GM12878 (cell line): ENCODE data around the gene AEBP1. TPM values are rescaled to one million over a fixed set of nuclear protein-coding genes. Genes with fewer than 3 reads are reported as not detected.

Experiments used
- ATAC-seq: fragments of 200-7000 bp; cut with Tn5 transposase; 3 replicates; pipeline ENCODE4 v1.9.1; 2020; ENCODE audit warnings: mild to moderate bottlenecking, moderate library complexity
- BruUV-seq: library from RNA; stranded (reverse); fragments of 400-500 nt; replicated peaks from 2 replicates; lab custom pipeline; 2021; lab: Mats Ljungman, UMichigan
- CTCF ChIA-PET: fragments of 300-600 bp; sonication (Branson Sonifier 250); formaldehyde crosslinking; extraction: SDS; loops from one replicate; lab custom pipeline; 2021; ENCODE audit warnings: inconsistent platforms; lab: Yijun Ruan, JAX
- POLR2A ChIA-PET: fragments of 350-600 bp; formaldehyde crosslinking; extraction: SDS; loops from one replicate; lab custom pipeline; 2021; ENCODE audit warnings: inconsistent platforms; lab: Charles Lee
- RAD21 ChIA-PET: fragments of 300-600 bp; sonication (Branson Sonifier 250); formaldehyde crosslinking; loops from one replicate; lab custom pipeline; 2023; ENCODE audit warnings: antibody characterized with exemption; ENCODE audit not compliant: unreplicated experiment; lab: Charles Lee
- SMC1A ChIA-PET: fragments of 300-600 bp; sonication (Branson Sonifier 250); formaldehyde crosslinking; loops from one replicate; lab custom pipeline; 2023; ENCODE audit not compliant: unreplicated experiment, uncharacterized antibody; lab: Charles Lee
- DNase-seq: peaks from one replicate; pipeline ENCODE4 v3.0.0-alpha.2; 2011; ENCODE audit warnings: low read depth, low spot score
- FAIRE-seq: peaks from 3 replicates; lab custom pipeline; 2011; peaks lifted over from hg19 to GRCh38; lab: Jason Lieb, UNC
- H2AFZ ChIP-seq: 2 replicates; pipeline ENCODE4 v1.6.0; 2011; ENCODE audit warnings: low read depth, low read length, control low read depth; ENCODE audit not compliant: control insufficient read depth
- H3K27ac ChIP-seq: 2 replicates; pipeline ENCODE4 v1.5.1; 2011; ENCODE audit warnings: control low read depth; ENCODE audit not compliant: control insufficient read depth, insufficient read depth
- H3K27me3 ChIP-seq, 2 experiments: replicated peaks in 1 of 2; 2 replicates each; pipeline versions ENCODE4 v1.6.0 to v1.6.1; 2011; ENCODE audit warnings: low read length in 1 of 2; ENCODE audit not compliant: control insufficient read depth in 2 of 2, insufficient read depth in 2 of 2
- H3K36me3 ChIP-seq, 2 experiments: 2 replicates each; pipeline ENCODE4 v1.5.1; 2011; ENCODE audit warnings: low read length in 1 of 2; ENCODE audit not compliant: control insufficient read depth in 2 of 2, insufficient read depth in 2 of 2
- H3K4me1 ChIP-seq: 2 replicates; pipeline ENCODE4 v1.6.1; 2011; ENCODE audit warnings: mild to moderate bottlenecking, low read length, moderate library complexity, mixed read lengths; ENCODE audit not compliant: control insufficient read depth, insufficient read depth
- H3K4me2 ChIP-seq: 2 replicates; pipeline ENCODE4 v1.6.0; 2011; ENCODE audit warnings: control low read depth; ENCODE audit not compliant: control insufficient read depth, insufficient read depth
- H3K4me3 ChIP-seq: fragments of 200-600 bp; sonication (generic); 2 replicates; pipeline ENCODE4 v1.5.1; 2016
- H3K79me2 ChIP-seq: 2 replicates; pipeline ENCODE4 v1.6.0; 2011; ENCODE audit warnings: low read length; ENCODE audit not compliant: control insufficient read depth, insufficient read depth
- H3K9ac ChIP-seq: 2 replicates; pipeline ENCODE4 v1.8.0; 2011; ENCODE audit warnings: low read length, control low read depth, mixed read lengths; ENCODE audit not compliant: control insufficient read depth, insufficient read depth
- H3K9me3 ChIP-seq: replicated peaks from 3 replicates; pipeline ENCODE4 v1.5.1; 2011; ENCODE audit warnings: mild to moderate bottlenecking, low read length; ENCODE audit not compliant: control insufficient read depth, insufficient read depth
- H4K20me1 ChIP-seq: 2 replicates; pipeline ENCODE4 v1.6.0; 2011; ENCODE audit not compliant: control insufficient read depth, insufficient read depth
- ASH2L ChIP-seq: fragments of 300-600, 200-600 bp; sonication (generic); IDR thresholded peaks from 2 replicates; pipeline ENCODE4 v1.6.1; 2017; ENCODE audit warnings: low read depth, mild to moderate bottlenecking, borderline replicate concordance
- FOXM1 ChIP-seq: IDR thresholded peaks from 2 replicates; pipeline ENCODE4 v1.6.1; 2012; ENCODE audit warnings: low read depth, mild to moderate bottlenecking, inconsistent platforms, low read length, moderate library complexity
- SREBF2 ChIP-seq: IDR thresholded peaks from 2 replicates; pipeline ENCODE4 v1.6.1; 2012; ENCODE audit warnings: mild to moderate bottlenecking, low read length
- STAT3 ChIP-seq: IDR thresholded peaks from 2 replicates; pipeline ENCODE4 v1.6.1; 2011; ENCODE audit warnings: low read depth, low read length, improper control_type of control experiment
- TARDBP ChIP-seq: IDR thresholded peaks from 2 replicates; pipeline ENCODE4 v1.6.1; 2016; ENCODE audit warnings: borderline replicate concordance
- TCF12 ChIP-seq: IDR thresholded peaks from 2 replicates; pipeline ENCODE4 v1.6.1; 2011; ENCODE audit warnings: low read depth, mild to moderate bottlenecking, low read length
- ZBTB4 ChIP-seq: fragments of 450-650 bp; formaldehyde crosslinking; IDR thresholded peaks from 2 replicates; pipeline ENCODE4 v1.4.0; 2022; ENCODE audit warnings: mild to moderate bottlenecking, moderate library complexity
- WGBS: methylation state at CpG from one replicate; pipeline ENCODE4 v1.1.6; 2016; ENCODE audit warnings: low lambda C conversion rate; ENCODE audit not compliant: insufficient replicate concordance, insufficient coverage; ENCODE audit errors: missing lambda C conversion rate; 5-methylcytosine and 5-hydroxymethylcytosine counted together
- in situ Hi-C: fragments of 300-500 bp; cut with MboI; formaldehyde crosslinking; loops from 9 replicates; pipeline ENCODE4 v1.14.3; 2018; ENCODE audit warnings: mixed read lengths
- intact Hi-C: fragments of 100-400 bp; cut with micrococcal nuclease; formaldehyde crosslinking; loops from one replicate; pipeline ENCODE4 v1.14.2; 2022; ENCODE audit not compliant: unreplicated experiment
- polyA plus RNA-seq, 11 experiments: library from polyadenylated mRNA; depleted of rRNA in 4 of 11; unstranded in 6 of 11; stranded (reverse) in 5 of 11; fragments of >200 nt; fragmentation: Nextera tagmentation in 4 of 11; fragmentation: Illumina TruSeq in 1 of 11; extraction: Ambion mirVana in 4 of 11; extraction: Trizol in 1 of 11; gene quantifications; 1 replicate in 1 of 11; 2 replicates in 10 of 11; pipeline versions ENCODE4 v1.2.1 to v1.2.3, GENCODE V29; 2011 to 2016; ENCODE audit warnings: inconsistent platforms in 2 of 11, missing spikeins in 2 of 11, low read depth in 1 of 11
- total RNA-seq, 4 experiments: library from RNA; depleted of rRNA in 3 of 4; stranded (reverse); fragments of >200 nt in 3 of 4; fragmentation: Illumina TruSeq in 1 of 4; extraction: Trizol in 1 of 4; gene quantifications; 2 replicates each; pipeline versions ENCODE4 v1.2.1 to v1.2.3, GENCODE V29; 2013 to 2021

Gene AEBP1
- total and polyA plus RNA-seq, 10 of the 15 experiments (the other 5 are each of a cell fraction or from before 2014, with no cell fraction given), result 0.06 to 0.23 (median 0.11) TPM; not detected in 5

GRCh38 chr7:44100458-44101302, 3.5 kb upstream of the AEBP1 start:
- Histone ChIP-seq H4K20me1 (no peaks in the 10 kb centered on the region), H3K27me3 (peaks cover 9 to 12% of the 10 kb centered on the region in 2 experiments), H2AFZ (peak overlapping the region; percentile 41), H3K9me3 (no peaks in the 10 kb centered on the region), H3K36me3 (no peaks in the 10 kb centered on the region), H3K27ac (no peak overlapping the region), H3K4me1 (peaks cover 14% of the 10 kb centered on the region), H3K4me2 (no peak overlapping the region), H3K4me3 (no peak overlapping the region), H3K79me2 (no peaks in the 10 kb centered on the region), H3K9ac (no peak overlapping the region)
- CTCF ChIA-PET, result no interaction called here
- in situ Hi-C loops (no loop called here), intact Hi-C loops (no loop called here)
- no TSS peak for BruUV-seq
- SMC1A ChIA-PET, result no interaction called here
- DNase-seq, result no peak
- FAIRE-seq, result no peak
- POLR2A ChIA-PET, result no interaction called here
- 35% methylated on average over 10 of the region's 10 CpGs for WGBS
- ATAC-seq, result no peak
- RAD21 ChIA-PET, result no interaction called here
- TF ChIP-seq SREBF2 (no peak), ASH2L (no peak), TARDBP (no peak), TCF12 (no peak), FOXM1 (no peak), STAT3 (no peak), ZBTB4 (CRISPR knock-in tag) (no peak)
